Sigmoid colon (tissue), 4 donors: ENCODE data around the gene SCG2.

Experiments
- CTCF ChIP-seq, 4 experiments: fragments of 450-650 bp in 3 of 4; fragments of 200-600 bp in 1 of 4; IDR thresholded peaks; one replicate each; pipeline ENCODE4 v1.5.1; 2016 to 2019; ENCODE audit warnings: antibody characterized with exemption in 4 of 4, mild to moderate bottlenecking in 3 of 4, moderate library complexity in 2 of 4
- EP300 ChIP-seq, 4 donors: sonication (generic); formaldehyde crosslinking; IDR thresholded peaks; one replicate each; pipeline ENCODE4 v1.6.1; 2017; ENCODE audit warnings: antibody characterized with exemption in 4 of 4
- POLR2A ChIP-seq, 2 donors: fragments of 450-650 bp; IDR thresholded peaks; one replicate each; pipeline ENCODE4 v1.6.1; 2016; ENCODE audit warnings: antibody characterized with exemption in 2 of 2, mild to moderate bottlenecking in 2 of 2, moderate library complexity in 2 of 2
- POLR2AphosphoS5 ChIP-seq, 4 donors: sonication (generic); formaldehyde crosslinking; IDR thresholded peaks; one replicate each; pipeline ENCODE4 v1.6.1; 2017; ENCODE audit warnings: antibody characterized with exemption in 4 of 4

- TF ChIP-seq CTCF (IDR thresholded peaks at IDR 0.05) (no peak), POLR2AphosphoS5 (IDR thresholded peaks at IDR 0.05) (no peak), POLR2A (IDR thresholded peaks at IDR 0.05) (no peak), EP300 (IDR thresholded peaks at IDR 0.05) (no peak)
These were observed 12.3 kb downstream of the SCG2 start for GRCh38 chr2:223589901-223590300.
